ENCODE data around the gene AGR2.

GRCh38 chr7:16754856-16755317 lies 49.9 kb downstream of the AGR2 start:
- no peak for TF ChIP-seq CTCF (IDR thresholded peaks at IDR 0.05)
- no peak for TF ChIP-seq EP300 (IDR thresholded peaks at IDR 0.05; ENCODE audit: borderline replicate concordance in 1 of 2, low read depth in 1 of 2, low read length in 1 of 2)
